HL-60 (cell line): ENCODE results near the gene BCO1.

Source experiments
- DNase-seq, 2 experiments: peaks; one replicate each; pipeline ENCODE4 v3.0.0-alpha.2; 2010 to 2020; ENCODE audit warnings: low read depth in 1 of 2, low spot score in 1 of 2
- H3K27ac ChIP-seq: fragments of 250-450 bp; sonication (Bioruptor Pico); replicated peaks from 2 replicates; pipeline ENCODE4 v1.5.1; 2020; ENCODE audit warnings: mild to moderate bottlenecking, moderate library complexity
- H3K27me3 ChIP-seq: fragments of 250-450 bp; sonication (Bioruptor Pico); 2 replicates; pipeline ENCODE4 v1.5.1; 2021; ENCODE audit warnings: mild to moderate bottlenecking, moderate library complexity; ENCODE audit not compliant: insufficient read depth, poor library complexity, severe bottlenecking
- H3K4me3 ChIP-seq: replicated peaks from 2 replicates; pipeline ENCODE4 v1.5.1; 2011; ENCODE audit warnings: mild to moderate bottlenecking, control low read depth, low read length; ENCODE audit not compliant: insufficient read depth
- CTCF ChIP-seq: IDR thresholded peaks from one replicate; pipeline ENCODE4 v1.5.1; 2011; ENCODE audit warnings: low read length, control low read depth, inconsistent platforms; ENCODE audit not compliant: insufficient read depth
- GABPA ChIP-seq: IDR thresholded peaks from 2 replicates; pipeline ENCODE4 v1.6.1; 2012; ENCODE audit warnings: low read depth
- POLR2AphosphoS5 ChIP-seq: IDR thresholded peaks from 2 replicates; pipeline ENCODE4 v1.6.1; 2012; ENCODE audit warnings: low read depth
- REST ChIP-seq: IDR thresholded peaks from 2 replicates; pipeline ENCODE4 v1.6.1; 2012; ENCODE audit warnings: low read depth; ENCODE audit not compliant: insufficient replicate concordance
- SPI1 ChIP-seq: IDR thresholded peaks from 2 replicates; pipeline ENCODE4 v1.6.1; 2012; ENCODE audit warnings: low read depth, mild to moderate bottlenecking, borderline replicate concordance

BCO1 gene

GRCh38 chr16:81253141-81253540, 14.7 kb downstream of the BCO1 start:
- H3K27ac ChIP-seq, result no peak overlapping the region
- no peak for DNase-seq
- no peak overlapping the region for H3K4me3 ChIP-seq
- no peaks in the 10 kb centered on the region for H3K27me3 ChIP-seq
- TF ChIP-seq SPI1 (no peak), CTCF (no peak), REST (no peak), POLR2AphosphoS5 (no peak), GABPA (no peak)

- Histone ChIP-seq H3K27ac (no peak overlapping the region), H3K27me3 (no peaks in the 10 kb centered on the region), H3K4me3 (no peak overlapping the region)
- TF ChIP-seq POLR2AphosphoS5, result no peak
- no peak for TF ChIP-seq CTCF
- no peak for TF ChIP-seq SPI1
- TF ChIP-seq GABPA, result no peak
- no peak for TF ChIP-seq REST
- DNase-seq, result no peak
These were observed 16.5 kb downstream of the BCO1 start for GRCh38 chr16:81254922-81255526.

GRCh38 chr16:81259916-81260315, 21.4 kb downstream of the BCO1 start:
- TF ChIP-seq POLR2AphosphoS5, result no peak
- TF ChIP-seq REST, result no peak
- TF ChIP-seq GABPA, result no peak
- TF ChIP-seq CTCF, result no peak
- no peaks in the 10 kb centered on the region for H3K27me3 ChIP-seq
- no peak for DNase-seq
- no peak overlapping the region for H3K27ac ChIP-seq
- no peak overlapping the region for H3K4me3 ChIP-seq
